HG02763 (cell line): ENCODE results near the gene CCNQ.
A peak's percentile ranks its signal among the peaks of the same experiment; 100 is the strongest.

Source experiments
- ATAC-seq: cut with Tn5 transposase; IDR thresholded peaks from one replicate; pipeline ENCODE4 v1.9.1; 2021; ENCODE audit warnings: mild to moderate bottlenecking, moderate library complexity; ENCODE audit not compliant: unreplicated experiment

Gene CCNQ

GRCh38 chrX:153546386-153546785 is 52.6 kb downstream of the CCNQ start:
- ATAC-seq = no peak

GRCh38 chrX:153544727-153545126 is 54.2 kb downstream of the CCNQ start:
- no peak for ATAC-seq

GRCh38 chrX:153539979-153540358 is 59.0 kb downstream of the CCNQ start:
- ATAC-seq = no peak

GRCh38 chrX:153539171-153539978 is 59.6 kb downstream of the CCNQ start:
- ATAC-seq = peak; percentile 53

- ATAC-seq = no peak
Observed at GRCh38 chrX:153538424-153538823, 60.5 kb downstream of the CCNQ start.
